Astrocyte of the cerebellum (primary cell): ENCODE data around the gene PXMP2.
"Not testable (repeated sequence)": the region's sequence is repeated elsewhere in the genome, so short reads cannot be mapped to it uniquely, and the experiment has no call there.

Experiments
- DNase-seq: peaks from one replicate; pipeline ENCODE4 v3.0.0-alpha.2; 2011; ENCODE audit warnings: low read depth
- H3K4me3 ChIP-seq: 2 replicates; pipeline ENCODE4 v1.5.1; 2011; ENCODE audit warnings: mild to moderate bottlenecking, low read depth, low read length, moderate library complexity
- CTCF ChIP-seq: IDR thresholded peaks from 2 replicates; pipeline ENCODE4 v1.5.1; 2012; ENCODE audit warnings: low read length, low read depth, moderate library complexity, mild to moderate bottlenecking; ENCODE audit errors: missing control alignments
- in situ Hi-C: cut with HindIII; loops from 2 replicates; pipeline ENCODE4 v1.10.0; 2017; ENCODE audit warnings: low sequenced_read_pairs

PXMP2 gene

GRCh38 chr12:132690112-132690511 lies 2.7 kb downstream of the PXMP2 start:
- no peak for DNase-seq
- in situ Hi-C loops: no loop called here

GRCh38 chr12:132692030-132692429 lies 4.6 kb downstream of the PXMP2 start:
- in situ Hi-C loops, DNase-seq, H3K4me3 ChIP-seq: not testable (repeated sequence)

More at GRCh38 chr12:132690112-132690511, 2.7 kb downstream of the PXMP2 start:
- no peak for TF ChIP-seq CTCF
- no peak overlapping the region for H3K4me3 ChIP-seq

- in situ Hi-C loops, DNase-seq, H3K4me3 ChIP-seq: not testable (repeated sequence)
Observed at GRCh38 chr12:132694888-132695287, 7.5 kb downstream of the PXMP2 start.

GRCh38 chr12:132695431-132695830 lies 8.0 kb downstream of the PXMP2 start:
- no peak for TF ChIP-seq CTCF
- in situ Hi-C loops: no loop called here
- no peak for DNase-seq
- no peak overlapping the region for H3K4me3 ChIP-seq

GRCh38 chr12:132698341-132698740 lies 11.0 kb downstream of the PXMP2 start:
- no peak for DNase-seq
- no peak overlapping the region for H3K4me3 ChIP-seq
- no peak for TF ChIP-seq CTCF
- in situ Hi-C loops: no loop called here

GRCh38 chr12:132700212-132700822 lies 12.9 kb downstream of the PXMP2 start:
- TF ChIP-seq CTCF: no peak
- in situ Hi-C loops: no loop called here
- DNase-seq: no peak
- H3K4me3 ChIP-seq: no peak overlapping the region

GRCh38 chr12:132702640-132703039 lies 15.3 kb downstream of the PXMP2 start:
- TF ChIP-seq CTCF: no peak
- in situ Hi-C loops: no loop called here
- DNase-seq: no peak
- H3K4me3 ChIP-seq: no peak overlapping the region

- in situ Hi-C loops: no loop called here
- H3K4me3 ChIP-seq: no peak overlapping the region
- no peak for TF ChIP-seq CTCF
- no peak for DNase-seq
Observed at GRCh38 chr12:132703641-132704040, 16.3 kb downstream of the PXMP2 start.
